Measurements from ENCODE around the gene AHNAK.

Gene AHNAK

GRCh38 chr11:62514151-62514550, 32.5 kb downstream of the AHNAK start:
- no peak for TF ChIP-seq CTCF (conservative IDR thresholded peaks at IDR 0.05; ENCODE audit: low read depth, low read length)
- Histone ChIP-seq H4K20me1 (ENCODE audit: insufficient read depth) (no peaks in the 10 kb centered on the region), H3K79me2 (ENCODE audit: insufficient read depth, low read depth) (no peaks in the 10 kb centered on the region), H3K4me3 (IDR thresholded peaks at IDR 0.05; ENCODE audit: insufficient read depth, low read depth, low read length) (no peak overlapping the region), H3K9ac (no peak overlapping the region), H3K4me1 (ENCODE audit: low read depth, poor library complexity, severe bottlenecking) (peaks cover 2% of the 10 kb centered on the region), H3K36me3 (ENCODE audit: insufficient read depth) (no peaks in the 10 kb centered on the region), H3K27me3 (ENCODE audit: insufficient read depth, low read depth) (no peaks in the 10 kb centered on the region), H2AFZ (ENCODE audit: low read depth) (no peak overlapping the region), H3K4me2 (no peak overlapping the region), H3K27ac (no peak overlapping the region)

GRCh38 chr11:62513626-62514025, 33.0 kb downstream of the AHNAK start:
- TF ChIP-seq CTCF (conservative IDR thresholded peaks at IDR 0.05; ENCODE audit: low read depth, low read length), result no peak
- H3K4me2 ChIP-seq, result no peak overlapping the region

DNA sequence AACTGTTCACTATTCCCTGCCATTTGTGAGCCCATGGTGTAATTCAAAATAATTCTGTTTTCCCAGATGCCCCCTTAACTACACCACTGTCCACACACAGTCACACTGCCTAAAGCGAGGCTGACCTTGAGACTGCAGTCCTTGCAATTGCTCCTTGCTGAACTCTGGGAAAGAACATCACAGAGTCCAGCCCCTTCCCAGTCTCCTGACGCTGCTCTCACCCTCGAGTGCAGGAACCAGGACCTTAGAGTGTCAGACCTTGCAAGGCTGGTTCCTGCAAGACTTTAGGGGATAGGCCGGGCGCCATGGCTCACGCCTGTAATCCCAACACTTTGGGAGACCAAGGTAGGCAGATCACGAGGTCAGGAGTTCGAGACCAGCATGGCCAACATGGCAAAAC, 33.6 kb downstream of the AHNAK start:
- no peak overlapping the region for H2AFZ ChIP-seq (ENCODE audit: low read depth)
- H3K4me2 ChIP-seq, result no peak overlapping the region
- H3K4me1 ChIP-seq (ENCODE audit: low read depth, poor library complexity, severe bottlenecking), result peaks cover 14% of the 10 kb centered on the region
- H3K27ac ChIP-seq, result no peak overlapping the region
- H3K27me3 ChIP-seq (ENCODE audit: insufficient read depth, low read depth), result no peaks in the 10 kb centered on the region
- no peaks in the 10 kb centered on the region for H3K79me2 ChIP-seq (ENCODE audit: insufficient read depth, low read depth)
- no peak for TF ChIP-seq CTCF (conservative IDR thresholded peaks at IDR 0.05; ENCODE audit: low read depth, low read length)
- H3K9ac ChIP-seq, result no peak overlapping the region
- H4K20me1 ChIP-seq (ENCODE audit: insufficient read depth), result no peaks in the 10 kb centered on the region
- no peaks in the 10 kb centered on the region for H3K36me3 ChIP-seq (ENCODE audit: insufficient read depth)
- H3K4me3 ChIP-seq (IDR thresholded peaks at IDR 0.05; ENCODE audit: insufficient read depth, low read depth, low read length), result no peak overlapping the region

More at GRCh38 chr11:62513626-62514025, 33.0 kb downstream of the AHNAK start:
- Histone ChIP-seq H3K9ac (no peak overlapping the region), H3K27ac (no peak overlapping the region), H4K20me1 (ENCODE audit: insufficient read depth) (no peaks in the 10 kb centered on the region), H3K4me3 (IDR thresholded peaks at IDR 0.05; ENCODE audit: insufficient read depth, low read depth, low read length) (no peak overlapping the region), H3K27me3 (ENCODE audit: insufficient read depth, low read depth) (no peaks in the 10 kb centered on the region), H3K36me3 (ENCODE audit: insufficient read depth) (no peaks in the 10 kb centered on the region), H3K79me2 (ENCODE audit: insufficient read depth, low read depth) (no peaks in the 10 kb centered on the region), H3K4me1 (ENCODE audit: low read depth, poor library complexity, severe bottlenecking) (peaks cover 7% of the 10 kb centered on the region), H2AFZ (ENCODE audit: low read depth) (no peak overlapping the region)

DNA sequence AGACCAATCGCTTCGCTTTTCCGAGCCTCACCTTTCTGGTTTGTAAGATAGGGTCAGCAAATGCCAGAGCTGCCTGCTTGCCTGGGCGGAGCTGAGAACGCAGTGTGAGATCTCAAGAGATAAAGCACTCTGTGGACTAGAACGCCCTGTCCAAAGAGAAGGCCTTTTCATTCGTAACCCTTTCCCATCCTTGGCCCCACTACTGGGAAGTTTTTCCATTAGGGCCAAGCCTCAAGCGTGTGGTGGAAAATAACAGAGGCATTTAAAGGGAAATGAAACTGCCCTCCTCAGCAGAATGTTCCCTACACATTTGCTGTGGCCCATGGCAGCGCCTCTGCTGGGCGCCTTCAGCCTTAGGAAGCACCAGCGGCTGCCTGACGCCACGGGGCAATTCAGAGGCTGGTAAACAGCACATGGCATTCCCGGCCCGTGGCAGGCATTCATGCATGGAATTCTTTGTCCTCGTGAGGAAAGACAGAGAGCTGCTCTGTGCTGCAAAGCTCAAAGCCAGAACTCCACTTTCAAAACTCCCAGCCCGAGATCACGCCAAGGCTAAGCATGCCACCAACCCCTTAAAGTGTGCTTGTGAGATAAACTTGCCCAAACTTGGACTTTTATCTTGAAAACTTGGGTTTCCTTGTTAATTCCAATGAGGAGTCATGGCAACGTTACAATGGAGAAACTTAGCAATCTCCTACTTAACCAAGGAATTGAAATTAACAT, 38.1 kb downstream of the AHNAK start:
- no peaks in the 10 kb centered on the region for H3K79me2 ChIP-seq (ENCODE audit: insufficient read depth, low read depth)
- no peak overlapping the region for H3K4me3 ChIP-seq (IDR thresholded peaks at IDR 0.05; ENCODE audit: insufficient read depth, low read depth, low read length)
- H3K4me1 ChIP-seq (ENCODE audit: low read depth, poor library complexity, severe bottlenecking), result peaks cover 27% of the 10 kb centered on the region
- H3K27ac ChIP-seq, result no peak overlapping the region
- no peaks in the 10 kb centered on the region for H3K27me3 ChIP-seq (ENCODE audit: insufficient read depth, low read depth)
- no peak for TF ChIP-seq CTCF (conservative IDR thresholded peaks at IDR 0.05; ENCODE audit: low read depth, low read length)
- no peak overlapping the region for H2AFZ ChIP-seq (ENCODE audit: low read depth)
- H3K9ac ChIP-seq, result no peak overlapping the region
- H3K36me3 ChIP-seq (ENCODE audit: insufficient read depth), result no peaks in the 10 kb centered on the region
- H3K4me2 ChIP-seq, result no peak overlapping the region
- H4K20me1 ChIP-seq (ENCODE audit: insufficient read depth), result no peaks in the 10 kb centered on the region
